HG03025 (cell line): ENCODE data around the gene LCNL1.

Source experiments
- ATAC-seq: cut with Tn5 transposase; IDR thresholded peaks from one replicate; pipeline ENCODE4 v1.9.1; 2021; ENCODE audit warnings: mild to moderate bottlenecking, moderate library complexity; ENCODE audit not compliant: unreplicated experiment, low FRiP score

LCNL1 gene

GRCh38 chr9:136982232-136983051, at the start of gene LCNL1:
Gene LCNL1 (plus strand): TSS chr9:136982993. CDS start chr9:136983587, 594 bp downstream.
- no peak for ATAC-seq

DNA sequence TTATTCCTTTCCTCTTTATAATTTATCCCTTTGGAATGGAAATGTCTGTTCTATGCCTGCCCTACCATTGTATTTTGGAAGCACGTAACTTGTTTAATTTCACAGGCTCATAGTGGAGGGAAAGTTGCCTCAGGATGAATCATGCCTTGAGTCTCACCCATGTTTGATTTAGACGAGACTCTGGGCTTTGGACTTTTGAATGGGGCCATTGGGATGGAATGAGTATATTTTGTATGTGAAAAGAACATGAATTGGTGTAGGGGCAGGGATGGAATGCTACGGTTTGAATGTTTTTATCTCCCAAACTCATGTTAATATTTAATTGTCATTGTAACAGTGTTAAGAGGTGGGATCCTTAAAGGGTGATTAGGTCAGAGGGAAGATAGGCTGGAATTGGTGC, 48.5 kb upstream of the LCNL1 start:
- ATAC-seq, result no peak

- ATAC-seq, result no peak
Observed at GRCh38 chr9:136935651-136936050, 47.1 kb upstream of the LCNL1 start.

DNA sequence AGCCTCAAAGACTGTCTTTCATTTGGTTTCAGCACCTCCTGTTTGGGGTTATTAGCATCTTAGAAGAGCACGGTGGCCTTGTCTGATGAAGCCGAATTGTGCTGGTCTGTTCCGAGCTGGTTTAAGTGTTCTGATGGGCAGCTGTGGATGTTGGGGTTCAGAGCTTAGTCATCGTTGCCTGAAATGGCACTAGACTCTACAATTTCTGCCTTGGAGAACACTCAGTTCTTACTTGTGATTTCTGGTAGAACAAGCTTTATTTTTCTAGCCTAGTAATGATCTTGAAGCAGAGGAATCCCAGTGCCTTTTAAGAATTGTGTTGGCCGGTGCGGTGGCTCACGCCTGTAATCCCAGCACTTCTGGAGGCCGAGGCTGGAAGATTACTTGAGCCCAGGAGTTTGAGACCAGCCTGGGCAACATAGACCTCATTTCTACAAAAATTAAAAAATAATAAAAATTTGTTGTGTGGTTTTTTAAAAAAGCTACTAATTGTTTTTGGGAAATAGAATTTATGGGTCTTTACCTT, 46.1 kb upstream of the LCNL1 start:
- ATAC-seq, result no peak

- ATAC-seq, result no peak
Observed at GRCh38 chr9:136937186-136938001, 45.4 kb upstream of the LCNL1 start.

DNA sequence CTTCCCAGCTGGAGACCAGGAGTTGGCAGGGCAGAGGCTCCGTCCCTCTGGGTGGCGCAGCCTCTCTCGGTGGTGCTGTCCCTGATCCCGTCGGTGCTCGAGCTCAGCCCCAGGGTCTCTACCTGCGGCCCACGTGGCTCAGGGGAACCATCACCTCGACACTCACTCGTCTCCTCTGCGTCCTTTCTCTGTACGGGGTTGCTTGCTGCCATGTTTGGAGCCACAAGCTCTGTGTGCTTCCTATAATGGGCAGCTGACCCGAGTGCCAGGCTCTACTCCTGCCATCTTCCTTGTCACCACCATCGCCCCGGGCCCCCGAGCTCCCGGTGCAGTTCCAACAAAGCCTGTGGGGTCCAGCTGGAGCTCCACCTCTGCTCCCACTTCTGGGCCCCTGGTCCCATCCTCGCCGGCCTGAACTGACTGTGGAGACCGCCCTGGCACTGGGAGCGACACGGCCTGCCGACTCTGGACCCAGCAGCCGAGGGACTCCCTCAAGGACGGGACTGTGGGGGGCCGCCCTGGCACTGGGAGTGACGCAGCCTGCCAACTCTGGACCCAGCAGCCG, 43.3 kb upstream of the LCNL1 start:
- no peak for ATAC-seq

DNA sequence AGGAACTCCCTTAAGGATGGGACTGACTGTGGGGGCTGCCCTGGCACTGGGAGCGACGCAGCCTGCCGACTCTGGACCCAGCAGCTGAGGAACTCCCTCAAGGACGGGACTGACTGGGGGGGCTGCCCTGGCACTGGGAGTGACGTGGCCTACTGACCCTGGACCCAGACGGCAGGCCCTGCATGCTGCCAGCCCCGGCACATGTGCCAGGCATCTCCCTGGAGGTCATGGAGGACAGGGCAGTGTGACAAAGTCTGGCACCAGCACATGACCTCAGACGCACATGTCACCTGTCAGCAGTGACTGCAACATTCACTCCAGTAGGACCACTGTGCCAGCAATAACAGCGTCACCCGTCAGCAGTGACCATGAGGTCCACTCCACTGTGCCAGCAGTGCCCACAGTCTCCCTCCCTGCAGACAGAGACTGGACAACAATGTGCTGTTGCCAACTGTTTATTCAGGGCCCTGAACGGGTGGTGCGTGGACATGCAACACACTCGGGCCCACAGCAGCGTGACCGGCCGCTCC, 42.7 kb upstream of the LCNL1 start:
- ATAC-seq, result no peak

GRCh38 chr9:136940526-136941230, 42.1 kb upstream of the LCNL1 start:
- ATAC-seq, result no peak

DNA sequence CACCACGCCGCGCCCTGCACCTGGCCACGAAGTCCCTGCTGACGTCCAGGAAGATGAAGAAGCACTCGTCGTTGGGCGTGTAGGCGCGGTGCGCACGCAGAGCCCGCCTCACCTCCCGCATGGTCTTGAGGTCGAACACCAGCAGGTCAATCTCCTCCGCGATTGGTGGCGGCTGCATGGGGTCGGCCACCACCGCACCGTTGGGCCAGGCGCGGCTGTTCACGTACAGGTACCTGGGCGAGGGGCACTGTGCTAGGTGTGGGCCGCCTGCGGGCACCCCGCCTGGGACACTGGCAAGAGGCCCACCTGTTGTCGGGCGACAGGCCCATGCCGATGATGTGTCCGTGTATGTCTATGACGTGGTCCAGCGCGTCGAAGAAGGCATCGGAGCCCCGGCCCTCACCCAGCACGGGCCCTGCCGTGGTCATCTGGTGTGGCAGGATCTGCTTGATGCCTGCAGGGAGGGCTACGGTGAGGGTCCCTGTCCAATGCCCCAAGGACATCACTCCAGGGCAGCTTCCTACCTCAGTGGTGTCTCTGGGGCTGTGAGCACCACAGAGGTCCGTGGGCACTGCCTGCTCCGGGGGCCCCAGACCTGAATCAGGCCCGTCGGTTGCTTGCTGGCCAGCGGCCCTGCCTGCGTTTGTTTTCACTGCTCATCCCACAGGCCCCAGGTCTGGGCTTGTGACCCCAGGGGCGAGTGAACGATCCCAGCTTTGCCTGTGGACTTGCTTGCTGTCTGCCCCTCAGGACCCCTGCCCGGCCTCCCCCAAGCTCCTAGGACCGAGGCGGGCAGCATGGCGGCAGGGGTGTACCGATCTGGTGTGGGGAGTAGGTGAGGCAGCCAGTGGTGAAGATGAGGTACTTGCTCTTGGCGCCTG, 41.3 kb upstream of the LCNL1 start:
- no peak for ATAC-seq

- ATAC-seq, result no peak
Observed at GRCh38 chr9:136942112-136942880, 40.5 kb upstream of the LCNL1 start.

DNA sequence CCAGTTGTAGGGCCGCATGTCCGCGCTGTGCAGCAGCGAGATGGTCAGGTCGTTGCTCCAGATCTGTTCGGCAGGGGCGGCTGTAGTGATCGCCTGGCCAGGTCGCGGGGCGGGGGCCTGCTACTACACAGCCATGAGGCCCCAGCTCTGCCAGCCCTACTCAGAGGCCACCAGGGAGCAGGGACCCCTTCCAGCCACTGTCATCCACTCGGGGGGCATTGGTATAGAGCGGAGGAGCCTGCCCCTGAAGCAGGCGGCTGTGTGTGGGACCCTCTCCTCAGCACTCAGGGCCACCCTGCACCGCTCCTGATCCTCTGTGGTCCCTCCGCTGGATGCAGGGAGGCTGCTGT, 39.9 kb upstream of the LCNL1 start:
- ATAC-seq, result no peak

DNA sequence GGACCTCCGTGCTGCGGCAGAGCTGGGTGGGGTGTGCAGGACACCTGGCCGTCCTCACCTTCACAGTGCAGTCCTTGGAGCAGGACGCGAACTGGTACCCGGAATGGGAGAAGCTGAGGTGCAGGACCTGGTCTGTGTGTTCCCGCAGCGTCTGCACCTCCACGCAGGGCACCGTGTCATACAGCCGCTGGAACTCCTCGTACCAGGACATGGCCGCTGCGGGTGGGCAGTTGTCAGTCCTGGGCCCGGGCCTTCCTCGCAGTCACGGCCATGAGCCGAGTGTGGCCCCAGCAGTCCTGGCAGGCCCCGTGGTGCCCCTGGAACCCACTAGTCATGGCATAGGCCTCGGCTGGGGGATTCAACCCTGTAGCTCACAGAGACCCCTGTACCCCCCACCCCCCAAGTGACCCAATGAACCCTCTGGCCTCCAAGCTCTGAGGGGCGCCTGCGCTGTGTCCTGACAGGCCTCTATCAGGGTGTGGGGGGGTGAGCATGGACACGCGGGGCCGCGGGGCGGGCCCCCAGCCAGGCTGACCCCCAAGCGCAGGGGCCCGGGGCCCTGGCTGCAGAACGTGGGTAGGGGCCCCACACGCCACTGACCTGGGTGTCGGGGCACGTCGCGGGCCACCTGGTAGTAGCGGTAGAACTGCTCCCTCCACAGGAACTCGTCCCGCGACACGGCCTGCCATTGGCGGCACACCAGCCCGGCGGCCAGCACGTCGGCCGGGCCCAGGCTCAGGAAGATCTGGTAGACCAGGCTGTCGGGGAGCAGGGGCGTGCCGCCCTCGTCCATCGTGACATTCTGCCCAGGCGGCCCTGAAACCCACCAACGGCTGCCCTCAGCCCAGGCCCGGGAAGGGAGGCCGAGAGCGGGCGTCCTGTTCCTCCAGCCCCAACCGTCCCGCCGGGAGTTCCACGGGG, 39.2 kb upstream of the LCNL1 start:
- peak; percentile 9 for ATAC-seq

DNA sequence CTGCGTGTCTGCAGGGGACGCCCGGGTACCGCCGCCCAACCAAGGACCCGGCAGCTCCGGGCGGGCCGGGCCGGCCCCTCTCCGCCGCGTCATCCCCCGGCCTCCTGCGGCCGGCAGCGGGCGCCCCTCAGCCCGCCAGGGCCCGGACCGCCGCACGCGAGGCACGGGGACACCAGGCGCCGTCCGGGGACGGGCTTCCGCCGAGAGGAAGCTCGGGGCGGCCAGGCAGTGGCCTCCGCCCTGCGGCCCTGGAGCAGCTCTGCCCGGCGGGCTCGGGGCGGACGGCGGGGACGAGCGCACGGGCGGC, 38.6 kb upstream of the LCNL1 start:
- ATAC-seq, result no peak

DNA sequence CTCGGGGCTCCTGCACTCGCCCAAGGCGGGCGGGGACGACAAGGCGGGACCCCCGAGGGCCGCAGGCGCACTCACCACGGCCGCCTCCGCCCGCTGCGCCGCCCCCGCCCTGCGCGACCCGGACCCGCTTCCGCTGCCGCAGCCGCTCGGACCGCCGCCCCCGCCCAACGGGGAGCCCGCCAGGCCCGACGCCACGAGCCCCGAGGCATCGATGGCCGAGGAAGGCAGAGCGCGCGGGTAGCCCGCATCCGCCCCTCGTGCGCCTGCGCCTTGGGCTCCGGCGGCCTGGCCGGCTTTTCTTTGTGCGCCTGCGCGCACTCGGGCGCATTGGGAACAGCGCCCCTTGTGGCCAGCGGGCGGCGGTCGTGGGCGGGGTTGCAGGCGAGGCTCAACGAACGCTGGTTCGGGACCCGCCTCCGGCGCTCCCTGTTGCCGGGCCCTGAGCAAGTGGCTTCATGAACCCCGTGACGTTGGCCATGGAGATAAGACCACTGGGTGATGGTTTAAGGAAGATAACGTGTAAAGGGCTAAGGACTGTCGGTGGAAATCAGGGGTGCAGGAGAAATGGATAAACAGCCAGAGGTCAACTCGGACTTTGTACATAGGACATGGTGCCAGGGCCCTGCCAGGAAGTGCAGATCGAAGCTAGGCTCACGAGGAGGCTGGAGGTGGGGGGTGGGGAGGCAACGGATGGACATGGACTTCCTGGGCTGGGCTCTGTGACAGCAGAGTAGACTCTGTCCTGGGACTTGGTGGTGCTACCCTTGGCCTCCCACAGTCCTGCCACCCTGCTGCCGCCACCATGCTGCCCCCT, 38.1 kb upstream of the LCNL1 start, which contains the start of the genes C8G and FBXW5:
TSS of gene C8G (plus strand) at position 725 of the 814 bp plus-strand sequence. CDS start at position 803, 78 bp downstream.
TSS of gene FBXW5 (minus strand) at position 220 of the 814 bp plus-strand sequence. CDS start 655 bp downstream, outside the sequence.
- ATAC-seq, result peak; percentile 49

- ATAC-seq, result no peak
Observed at GRCh38 chr9:136945333-136946227, 37.2 kb upstream of the LCNL1 start.
